Liver (tissue), 9 donors: ENCODE measurements around the gene ITGB2. TPM values are rescaled to one million over a fixed set of nuclear protein-coding genes. Genes with fewer than 3 reads are reported as not detected.

Source experiments
- DNase-seq: peaks from one replicate; pipeline ENCODE4 v3.0.0-alpha.2; 2017; ENCODE audit warnings: low spot score
- H3K27ac ChIP-seq, 2 donors: one replicate each; pipeline ENCODE4 v1.7.0; 2013; ENCODE audit warnings: inconsistent platforms in 2 of 2, low read length in 2 of 2, control low read depth in 1 of 2, low read depth in 1 of 2, mild to moderate bottlenecking in 1 of 2
- H3K27me3 ChIP-seq, 4 donors: one replicate each; pipeline versions ENCODE4 v1.6.1 to v1.7.0; 2013; ENCODE audit warnings: low read length in 3 of 4, inconsistent platforms in 1 of 4, mild to moderate bottlenecking in 1 of 4, moderate library complexity in 1 of 4; ENCODE audit not compliant: control insufficient read depth in 4 of 4, insufficient read depth in 4 of 4
- H3K36me3 ChIP-seq, 4 donors: one replicate each; pipeline versions ENCODE4 v1.6.1 to v1.7.0; 2013; ENCODE audit warnings: low read length in 3 of 4, mild to moderate bottlenecking in 3 of 4, low read depth in 1 of 4, moderate library complexity in 1 of 4; ENCODE audit not compliant: control insufficient read depth in 4 of 4, insufficient read depth in 3 of 4
- H3K4me1 ChIP-seq, 4 donors: one replicate each; pipeline versions ENCODE4 v1.6.1 to v1.7.0; 2013; ENCODE audit warnings: low read length in 3 of 4, mild to moderate bottlenecking in 3 of 4, moderate library complexity in 1 of 4; ENCODE audit not compliant: control insufficient read depth in 4 of 4, insufficient read depth in 4 of 4
- H3K4me3 ChIP-seq, 3 donors: one replicate each; pipeline versions ENCODE4 v1.6.1 to v1.7.0; 2013; ENCODE audit warnings: low read length in 3 of 3, control low read depth in 1 of 3, low read depth in 1 of 3, mild to moderate bottlenecking in 1 of 3
- H3K9ac ChIP-seq, 2 donors: one replicate each; pipeline ENCODE4 v1.7.0; 2013; ENCODE audit warnings: low read length in 2 of 2, mild to moderate bottlenecking in 2 of 2, moderate library complexity in 2 of 2, control low read depth in 1 of 2, low read depth in 1 of 2
- H3K9me3 ChIP-seq, 4 donors: one replicate each; pipeline versions ENCODE4 v1.6.1 to v1.7.0; 2013; ENCODE audit warnings: low read length in 3 of 4; ENCODE audit not compliant: control insufficient read depth in 4 of 4
- FOXA2 ChIP-seq: IDR thresholded peaks from 2 replicates; pipeline ENCODE4 v1.6.1; 2016; ENCODE audit warnings: antibody characterized with exemption
- GABPA ChIP-seq, 2 donors: IDR thresholded peaks in 1 of 2; conservative IDR thresholded peaks in 1 of 2; 2 replicates each; pipeline ENCODE4 v1.6.1; 2016; ENCODE audit warnings: antibody characterized with exemption in 2 of 2, mild to moderate bottlenecking in 1 of 2, moderate library complexity in 1 of 2
- HNF4A ChIP-seq, 2 donors: conservative IDR thresholded peaks; 2 replicates each; pipeline ENCODE4 v1.6.1; 2016; ENCODE audit warnings: antibody characterized with exemption in 2 of 2, mild to moderate bottlenecking in 2 of 2
- MAX ChIP-seq: IDR thresholded peaks from 2 replicates; pipeline ENCODE4 v1.6.1; 2016; ENCODE audit warnings: antibody characterized with exemption
- NR2F2 ChIP-seq: IDR thresholded peaks from 2 replicates; pipeline ENCODE4 v1.6.1; 2016; ENCODE audit warnings: antibody characterized with exemption
- RAD21 ChIP-seq, 2 donors: IDR thresholded peaks; 2 replicates each; pipeline ENCODE4 v1.6.1; 2016; ENCODE audit warnings: antibody characterized with exemption in 2 of 2, mild to moderate bottlenecking in 2 of 2
- REST ChIP-seq: IDR thresholded peaks from 2 replicates; pipeline ENCODE4 v1.6.1; 2016; ENCODE audit warnings: antibody characterized with exemption, mild to moderate bottlenecking
- RXRA ChIP-seq, 2 donors: IDR thresholded peaks; 2 replicates each; pipeline ENCODE4 v1.6.1; 2017 to 2018; ENCODE audit warnings: antibody characterized with exemption in 2 of 2, mild to moderate bottlenecking in 1 of 2
- TAF1 ChIP-seq: conservative IDR thresholded peaks from 2 replicates; pipeline ENCODE4 v1.6.1; 2016; ENCODE audit warnings: antibody characterized with exemption, mild to moderate bottlenecking
- YY1 ChIP-seq: IDR thresholded peaks from 2 replicates; pipeline ENCODE4 v1.6.1; 2016; ENCODE audit warnings: antibody characterized with exemption, mild to moderate bottlenecking
- WGBS: extraction: QIAGEN DNeasy Blood & Tissue Kit; methylation state at CpG from one replicate; pipeline ENCODE4 v1.1.7; 2013; 5-methylcytosine and 5-hydroxymethylcytosine counted together
- polyA plus RNA-seq, 2 donors: library from polyadenylated mRNA; stranded (reverse) in 1 of 2; unstranded in 1 of 2; fragments of 200-250 nt in 1 of 2; fragments of >200 nt in 1 of 2; fragmentation: Nextera tagmentation in 1 of 2; extraction: Ambion mirVana in 1 of 2; gene quantifications; one replicate each; pipeline versions ENCODE4 v1.2.1 to v1.2.3, GENCODE V29; 2013 to 2015
- total RNA-seq, 2 donors: library from RNA; depleted of rRNA; stranded (reverse); fragments of >200 nt; gene quantifications; one replicate each; pipeline ENCODE4 v1.2.3, GENCODE V29; 2014
- TF ChIP-seq, protein P1 (sequence below): fragments of 150-350 bp; IDR thresholded peaks from 2 replicates; pipeline ENCODE4 v1.5.1; 2017; ENCODE audit warnings: improper control_type of control experiment, low read depth, low read length; ENCODE audit not compliant: missing input control
- donor health status: healthy.
- donor health status: healthy.
- donor health status: healthy.
- donor health status: healthy.
- donor health status: healthy.

Gene ITGB2
- total and polyA plus RNA-seq, 4 donors, result 9.6 to 50.6 (median 28.7) TPM

GRCh38 chr21:44962403-44962966, 41.8 kb upstream of the ITGB2 start:
- no peaks in the 10 kb centered on the region for H3K9me3 ChIP-seq
- H3K27ac ChIP-seq, result no peak overlapping the region
- H3K36me3 ChIP-seq, result peaks cover 5 to 20% (median 6%) of the 10 kb centered on the region in 4 donors
- DNase-seq, result no peak
- TF ChIP-seq RXRA (IDR thresholded peaks at IDR 0.05), result no peak
- no peak for TF ChIP-seq YY1
- TF ChIP-seq MAX, result no peak
- TF ChIP-seq REST, result no peak
- peak; percentile 85 for TF ChIP-seq NR2F2
- 89% methylated on average over 9 of the region's 9 CpGs for WGBS
- no peak overlapping the region for H3K9ac ChIP-seq
- H3K4me3 ChIP-seq, result no peak overlapping the region
- no peaks in the 10 kb centered on the region for H3K27me3 ChIP-seq
- H3K4me1 ChIP-seq, result peaks cover 3 to 22% (median 12%) of the 10 kb centered on the region in 4 donors

GRCh38 chr21:44960141-44961092, 39.7 kb upstream of the ITGB2 start:
- WGBS, result 95% methylated on average over 23 of the region's 23 CpGs
- peaks cover 5 to 19% (median 12%) of the 10 kb centered on the region in 4 donors for H3K36me3 ChIP-seq
- no peaks in the 10 kb centered on the region for H3K9me3 ChIP-seq
- no peak overlapping the region for H3K4me3 ChIP-seq
- TF ChIP-seq, protein P1, sequence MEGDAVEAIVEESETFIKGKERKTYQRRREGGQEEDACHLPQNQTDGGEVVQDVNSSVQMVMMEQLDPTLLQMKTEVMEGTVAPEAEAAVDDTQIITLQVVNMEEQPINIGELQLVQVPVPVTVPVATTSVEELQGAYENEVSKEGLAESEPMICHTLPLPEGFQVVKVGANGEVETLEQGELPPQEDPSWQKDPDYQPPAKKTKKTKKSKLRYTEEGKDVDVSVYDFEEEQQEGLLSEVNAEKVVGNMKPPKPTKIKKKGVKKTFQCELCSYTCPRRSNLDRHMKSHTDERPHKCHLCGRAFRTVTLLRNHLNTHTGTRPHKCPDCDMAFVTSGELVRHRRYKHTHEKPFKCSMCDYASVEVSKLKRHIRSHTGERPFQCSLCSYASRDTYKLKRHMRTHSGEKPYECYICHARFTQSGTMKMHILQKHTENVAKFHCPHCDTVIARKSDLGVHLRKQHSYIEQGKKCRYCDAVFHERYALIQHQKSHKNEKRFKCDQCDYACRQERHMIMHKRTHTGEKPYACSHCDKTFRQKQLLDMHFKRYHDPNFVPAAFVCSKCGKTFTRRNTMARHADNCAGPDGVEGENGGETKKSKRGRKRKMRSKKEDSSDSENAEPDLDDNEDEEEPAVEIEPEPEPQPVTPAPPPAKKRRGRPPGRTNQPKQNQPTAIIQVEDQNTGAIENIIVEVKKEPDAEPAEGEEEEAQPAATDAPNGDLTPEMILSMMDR, result no peak
- TF ChIP-seq TAF1, result no peak
- TF ChIP-seq FOXA2, result no peak
- TF ChIP-seq RAD21 (IDR thresholded peaks at IDR 0.05), result no peak
- TF ChIP-seq HNF4A (conservative IDR thresholded peaks at IDR 0.05), result no peak
- no peak for TF ChIP-seq GABPA (IDR thresholded peaks at IDR 0.05 in 1 of 2, conservative IDR thresholded peaks at IDR 0.05 in 1 of 2)
- no peak for TF ChIP-seq MAX
- DNase-seq, result no peak
- peaks cover 3 to 18% (median 12%) of the 10 kb centered on the region in 4 donors for H3K4me1 ChIP-seq
- H3K9ac ChIP-seq, result no peak overlapping the region
- H3K27ac ChIP-seq, result no peak overlapping the region
- H3K27me3 ChIP-seq, result no peaks in the 10 kb centered on the region
